ENCODE data around the gene SLC6A13. TPM values are rescaled to one million over a fixed set of nuclear protein-coding genes. Genes with fewer than 3 reads are reported as not detected.

The SLC6A13 gene
- total and polyA plus RNA-seq, 2 donors (not counting 1 experiment from before 2014, with no cell fraction given): 0.22 to 0.54 TPM

DNA sequence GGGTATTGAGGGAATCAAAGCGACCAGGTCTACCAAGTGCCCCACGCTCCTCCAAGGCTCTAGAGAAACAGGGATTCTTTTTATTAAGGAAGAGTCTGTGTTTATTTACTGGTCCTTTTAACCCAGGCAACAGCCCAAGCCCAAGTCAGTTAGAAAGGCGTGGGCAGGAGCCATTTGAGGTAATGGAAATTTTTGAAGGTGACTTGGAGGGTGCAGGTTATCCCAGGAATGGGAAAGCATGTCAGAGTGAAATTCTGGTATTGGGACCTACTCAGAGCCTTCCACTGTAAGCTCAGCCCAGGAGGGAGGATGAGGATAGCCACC is 51.5 kb downstream of the SLC6A13 start:
- CTCF ChIA-PET: no interaction called here
- Histone ChIP-seq H3K9me3 (ENCODE audit: control extremely low read depth in 1 of 3, control insufficient read depth in 2 of 3, insufficient read depth in 1 of 3, low read length in 2 of 3) (peaks cover 0 to 8% (median 0%) of the 10 kb centered on the region in 3 donors), H2AFZ (ENCODE audit: insufficient read depth, low read depth, low read length, poor library complexity, severe bottlenecking) (no peak overlapping the region), H3K4me3 (ENCODE audit: control extremely low read depth in 1 of 5, extremely low read depth in 1 of 5, insufficient read depth in 1 of 5, low read depth in 2 of 5, low read length in 4 of 5) (no peak overlapping the region), H3K27ac (ENCODE audit: low read length in 2 of 2) (no peak overlapping the region), H4K20me1 (ENCODE audit: control insufficient read depth, insufficient read depth, low read length, poor library complexity, severe bottlenecking) (no peaks in the 10 kb centered on the region), H3K4me2 (replicated peaks; ENCODE audit: low read depth, low read length, poor library complexity, severe bottlenecking) (no peak overlapping the region), H3K27me3 (replicated peaks in 1 of 4; ENCODE audit: control extremely low read depth in 1 of 4, control insufficient read depth in 3 of 4, insufficient read depth in 4 of 4, low read length in 3 of 4) (peaks cover 0 to 26% (median 4%) of the 10 kb centered on the region in 4 experiments), H3K4me1 (ENCODE audit: control insufficient read depth in 2 of 2, insufficient read depth in 2 of 2, low read length in 2 of 2) (peaks cover 3 to 8% of the 10 kb centered on the region in 2 donors), H3K9ac (ENCODE audit: low read length) (no peak overlapping the region), H3K79me2 (ENCODE audit: control insufficient read depth, insufficient read depth, low read length) (no peaks in the 10 kb centered on the region), H3K36me3 (replicated peaks in 1 of 2; ENCODE audit: control extremely low read depth in 1 of 2, control insufficient read depth in 1 of 2, extremely low read depth in 1 of 2, insufficient read depth in 2 of 2, low read length in 1 of 2) (no peaks in the 10 kb centered on the region)
- ATAC-seq (ENCODE audit: low read depth) (no peak), DNase-seq (no peak)
- no peak for TF ChIP-seq EZH2 (IDR thresholded peaks at IDR 0.05; ENCODE audit: borderline replicate concordance, insufficient read depth, low read depth, low read length, poor library complexity, severe bottlenecking)
- TF ChIP-seq, protein P1, sequence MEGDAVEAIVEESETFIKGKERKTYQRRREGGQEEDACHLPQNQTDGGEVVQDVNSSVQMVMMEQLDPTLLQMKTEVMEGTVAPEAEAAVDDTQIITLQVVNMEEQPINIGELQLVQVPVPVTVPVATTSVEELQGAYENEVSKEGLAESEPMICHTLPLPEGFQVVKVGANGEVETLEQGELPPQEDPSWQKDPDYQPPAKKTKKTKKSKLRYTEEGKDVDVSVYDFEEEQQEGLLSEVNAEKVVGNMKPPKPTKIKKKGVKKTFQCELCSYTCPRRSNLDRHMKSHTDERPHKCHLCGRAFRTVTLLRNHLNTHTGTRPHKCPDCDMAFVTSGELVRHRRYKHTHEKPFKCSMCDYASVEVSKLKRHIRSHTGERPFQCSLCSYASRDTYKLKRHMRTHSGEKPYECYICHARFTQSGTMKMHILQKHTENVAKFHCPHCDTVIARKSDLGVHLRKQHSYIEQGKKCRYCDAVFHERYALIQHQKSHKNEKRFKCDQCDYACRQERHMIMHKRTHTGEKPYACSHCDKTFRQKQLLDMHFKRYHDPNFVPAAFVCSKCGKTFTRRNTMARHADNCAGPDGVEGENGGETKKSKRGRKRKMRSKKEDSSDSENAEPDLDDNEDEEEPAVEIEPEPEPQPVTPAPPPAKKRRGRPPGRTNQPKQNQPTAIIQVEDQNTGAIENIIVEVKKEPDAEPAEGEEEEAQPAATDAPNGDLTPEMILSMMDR (IDR thresholded peaks at IDR 0.05): no peak
- Mint-ChIP-seq H3K27me3 (peaks cover 50% of the 10 kb centered on the region), H3K9me3 (ENCODE audit: insufficient read depth) (no peaks in the 10 kb centered on the region), H3K4me3 (no peak overlapping the region), H3K27ac (no peak overlapping the region), H3K4me1 (peaks cover 10% of the 10 kb centered on the region)
- intact Hi-C loops (cut with micrococcal nuclease): no loop called here
- POLR2A ChIA-PET: no interaction called here
- 88% methylated on average over 3 of the region's 3 CpGs for WGBS (ENCODE audit: insufficient coverage)

DNA sequence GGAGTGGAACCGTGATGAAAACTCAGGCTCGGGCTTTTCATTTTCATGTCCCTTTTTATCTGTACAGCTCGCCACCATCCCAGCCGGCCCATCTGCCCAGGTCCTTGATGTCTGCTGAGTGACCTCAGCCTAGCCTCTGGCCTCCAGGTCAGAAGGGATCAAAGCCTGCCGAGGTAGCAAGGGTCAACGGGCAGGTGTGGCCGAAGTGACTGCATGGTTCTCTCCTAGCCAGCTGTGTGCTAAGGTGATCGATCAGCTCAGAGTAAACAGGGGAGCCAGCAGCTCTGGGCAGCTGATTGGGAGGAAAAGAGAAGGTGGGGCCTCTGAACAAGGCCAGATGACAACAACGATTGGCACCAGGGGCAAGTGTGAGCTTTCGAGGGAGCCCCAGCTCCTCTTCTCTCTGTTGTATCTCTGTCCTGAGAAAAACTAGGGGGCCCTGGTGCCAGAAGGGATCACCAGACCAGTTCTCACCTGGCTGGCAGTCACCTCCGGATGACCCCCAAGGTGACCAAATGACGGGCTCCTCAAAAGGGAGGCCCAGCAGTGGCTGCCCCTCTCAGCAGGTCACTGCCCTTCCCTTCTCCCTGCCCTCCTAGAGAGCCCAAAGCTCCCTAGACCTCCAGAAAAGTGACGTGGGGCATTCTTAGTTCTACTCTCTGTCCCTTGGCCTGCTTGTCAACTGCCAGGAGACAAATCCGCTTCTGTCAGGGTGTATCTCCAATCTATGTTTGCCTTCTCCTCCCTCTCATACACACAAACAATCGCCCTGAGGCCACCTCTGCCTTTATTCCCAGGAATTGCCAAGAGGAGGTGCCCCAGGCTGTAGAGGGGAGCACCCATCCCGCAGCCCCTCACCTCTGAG is 52.1 kb downstream of the SLC6A13 start:
- no peaks in the 10 kb centered on the region for H4K20me1 ChIP-seq (ENCODE audit: control insufficient read depth, insufficient read depth, low read length, poor library complexity, severe bottlenecking)
- 86% methylated on average over 12 of the region's 16 CpGs for WGBS (ENCODE audit: insufficient coverage)
- POLR2A ChIA-PET: no interaction called here
- Mint-ChIP-seq H3K27ac (no peak overlapping the region), H3K27me3 (peaks cover 55% of the 10 kb centered on the region), H3K9me3 (ENCODE audit: insufficient read depth) (peaks cover 2% of the 10 kb centered on the region), H3K4me3 (no peak overlapping the region), H3K4me1 (peaks cover 10% of the 10 kb centered on the region)
- peaks cover 0 to 26% (median 4%) of the 10 kb centered on the region in 4 experiments for H3K27me3 ChIP-seq (replicated peaks in 1 of 4; ENCODE audit: control extremely low read depth in 1 of 4, control insufficient read depth in 3 of 4, insufficient read depth in 4 of 4, low read length in 3 of 4)
- peaks cover 0 to 8% (median 0%) of the 10 kb centered on the region in 3 donors for H3K9me3 ChIP-seq (ENCODE audit: control extremely low read depth in 1 of 3, control insufficient read depth in 2 of 3, insufficient read depth in 1 of 3, low read length in 2 of 3)
- no peak overlapping the region for H3K4me2 ChIP-seq (replicated peaks; ENCODE audit: low read depth, low read length, poor library complexity, severe bottlenecking)
- H3K27ac ChIP-seq (ENCODE audit: low read length in 2 of 2): no peak overlapping the region
- CTCF ChIA-PET: no interaction called here
- peaks cover 3 to 8% of the 10 kb centered on the region in 2 donors for H3K4me1 ChIP-seq (ENCODE audit: control insufficient read depth in 2 of 2, insufficient read depth in 2 of 2, low read length in 2 of 2)
- TF ChIP-seq, protein P1 (IDR thresholded peaks at IDR 0.05): no peak
- TF ChIP-seq EZH2 (IDR thresholded peaks at IDR 0.05; ENCODE audit: borderline replicate concordance, insufficient read depth, low read depth, low read length, poor library complexity, severe bottlenecking): no peak
- intact Hi-C loops (cut with micrococcal nuclease): no loop called here
- H3K4me3 ChIP-seq (ENCODE audit: control extremely low read depth in 1 of 5, extremely low read depth in 1 of 5, insufficient read depth in 1 of 5, low read depth in 2 of 5, low read length in 4 of 5): no peak overlapping the region
- H3K36me3 ChIP-seq (replicated peaks in 1 of 2; ENCODE audit: control extremely low read depth in 1 of 2, control insufficient read depth in 1 of 2, extremely low read depth in 1 of 2, insufficient read depth in 2 of 2, low read length in 1 of 2): no peaks in the 10 kb centered on the region
- H3K79me2 ChIP-seq (ENCODE audit: control insufficient read depth, insufficient read depth, low read length): no peaks in the 10 kb centered on the region
- ATAC-seq (ENCODE audit: low read depth) (no peak), DNase-seq (no peak)
- no peak overlapping the region for H3K9ac ChIP-seq (ENCODE audit: low read length)
- no peak overlapping the region for H2AFZ ChIP-seq (ENCODE audit: insufficient read depth, low read depth, low read length, poor library complexity, severe bottlenecking)

All from B cell (primary cell).